Endodermal cell (in vitro differentiated cells): ENCODE measurements around the gene UPF1. TPM values are rescaled to one million over a fixed set of nuclear protein-coding genes. Genes with fewer than 3 reads are reported as not detected.

ENCODE experiments used
- DNase-seq: peaks from one replicate; pipeline ENCODE4 v3.0.0-alpha.2; 2017
- H3K27ac ChIP-seq: 2 replicates; pipeline ENCODE4 v1.5.1; 2013; ENCODE audit warnings: mild to moderate bottlenecking, low read depth, low read length, moderate library complexity
- H3K27me3 ChIP-seq: 2 replicates; pipeline ENCODE4 v1.6.1; 2013; ENCODE audit warnings: mild to moderate bottlenecking, low read length, moderate library complexity; ENCODE audit not compliant: insufficient read depth, control insufficient read depth, poor library complexity, severe bottlenecking
- H3K36me3 ChIP-seq: 2 replicates; pipeline ENCODE4 v1.7.0; 2013; ENCODE audit warnings: mild to moderate bottlenecking, low read length, moderate library complexity; ENCODE audit not compliant: control insufficient read depth, insufficient read depth
- H3K4me1 ChIP-seq: one replicate; pipeline ENCODE4 v1.7.0; 2013; ENCODE audit warnings: low read length; ENCODE audit not compliant: control insufficient read depth, insufficient read depth
- H3K4me3 ChIP-seq: 2 replicates; pipeline ENCODE4 v1.5.1; 2013; ENCODE audit warnings: mild to moderate bottlenecking, low read length, moderate library complexity
- H3K9ac ChIP-seq: 2 replicates; pipeline ENCODE4 v1.6.1; 2013; ENCODE audit warnings: mild to moderate bottlenecking, low read length, moderate library complexity; ENCODE audit not compliant: poor library complexity, severe bottlenecking; ENCODE audit errors: extremely low read depth
- H3K9me3 ChIP-seq: 2 replicates; pipeline ENCODE4 v1.6.1; 2013; ENCODE audit warnings: mild to moderate bottlenecking, low read length, moderate library complexity; ENCODE audit not compliant: control insufficient read depth
- H3K27ac Mint-ChIP-seq: 2 replicates; pipeline ENCODE4 v1.8.0; 2020; ENCODE audit warnings: mixed read lengths
- H3K27me3 Mint-ChIP-seq: 2 replicates; pipeline ENCODE4 v1.8.0; 2021; ENCODE audit warnings: mild to moderate bottlenecking, mixed read lengths; ENCODE audit not compliant: insufficient read depth
- H3K36me3 Mint-ChIP-seq: 2 replicates; pipeline ENCODE4 v1.8.0; 2020; ENCODE audit warnings: low read depth, mixed read lengths
- H3K4me1 Mint-ChIP-seq: 2 replicates; pipeline ENCODE4 v1.8.0; 2020; ENCODE audit warnings: mixed read lengths
- H3K4me3 Mint-ChIP-seq: 2 replicates; pipeline ENCODE4 v1.8.0; 2020; ENCODE audit warnings: mild to moderate bottlenecking, moderate library complexity, mixed read lengths
- H3K9me3 Mint-ChIP-seq: 2 replicates; pipeline ENCODE4 v1.8.0; 2020; ENCODE audit warnings: mild to moderate bottlenecking, mixed read lengths
- WGBS, 2 experiments: methylation state at CpG; one replicate each; pipeline versions ENCODE4 v1.1.5 to v1.1.7; 2013; ENCODE audit warnings: missing lambda C conversion rate in 2 of 2, mixed read lengths in 1 of 2; ENCODE audit not compliant: insufficient coverage in 1 of 2, insufficient read length in 1 of 2; 5-methylcytosine and 5-hydroxymethylcytosine counted together
- total RNA-seq, 2 donors: library from RNA; stranded (reverse); fragmentation: NEBNext Ultra II Directional in 1 of 2; extraction: Animal tissue kit (Norgen Biotek cat#: 25700) in 1 of 2; gene quantifications; 2 replicates in 1 of 2; 3 replicates in 1 of 2; pipeline ENCODE4 v1.2.1, GENCODE V29; 2021
- TF ChIP-seq, protein P1 (sequence below): fragments of 200-600 bp; sonication (generic); conservative IDR thresholded peaks from 2 replicates; pipeline ENCODE4 v1.5.0; 2021; ENCODE audit warnings: antibody characterized with exemption, mild to moderate bottlenecking

Gene UPF1
- total RNA-seq, 2 donors from 2014 or later = 82.1 to 87.3 TPM

DNA sequence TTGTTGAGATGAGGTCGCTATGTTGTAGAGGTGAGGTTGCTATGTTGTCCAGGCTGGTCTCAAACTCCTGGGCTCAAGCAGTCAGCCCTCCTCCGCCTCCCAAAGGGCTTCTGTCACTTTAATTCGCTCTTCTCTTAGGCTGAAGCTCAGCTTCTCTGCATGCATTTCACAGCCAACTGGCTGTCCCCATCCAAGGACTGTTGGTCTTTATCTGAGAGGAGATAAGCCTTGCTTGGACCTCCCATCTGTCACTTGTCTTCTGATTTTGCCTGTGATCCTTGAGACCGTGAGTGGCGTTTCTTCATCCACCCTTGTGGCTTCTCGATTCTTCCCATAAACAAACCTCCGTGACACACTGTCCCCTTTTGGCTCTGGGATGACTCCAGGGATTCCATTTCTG, 39.8 kb downstream of the UPF1 start:
- Mint-ChIP-seq H3K27ac (peak overlapping the region; percentile 57), H3K4me3 (no peak overlapping the region), H3K36me3 (peaks cover 44% of the 10 kb centered on the region), H3K27me3 (no peaks in the 10 kb centered on the region), H3K9me3 (peaks cover under 1% of the 10 kb centered on the region), H3K4me1 (peaks cover 16% of the 10 kb centered on the region)
- Histone ChIP-seq H3K27me3 (no peaks in the 10 kb centered on the region), H3K4me3 (no peak overlapping the region), H3K4me1 (peaks cover 3% of the 10 kb centered on the region), H3K27ac (no peak overlapping the region), H3K9ac (no peak overlapping the region), H3K9me3 (peaks cover under 1% of the 10 kb centered on the region), H3K36me3 (peaks cover 37% of the 10 kb centered on the region)
- TF ChIP-seq, protein P1, sequence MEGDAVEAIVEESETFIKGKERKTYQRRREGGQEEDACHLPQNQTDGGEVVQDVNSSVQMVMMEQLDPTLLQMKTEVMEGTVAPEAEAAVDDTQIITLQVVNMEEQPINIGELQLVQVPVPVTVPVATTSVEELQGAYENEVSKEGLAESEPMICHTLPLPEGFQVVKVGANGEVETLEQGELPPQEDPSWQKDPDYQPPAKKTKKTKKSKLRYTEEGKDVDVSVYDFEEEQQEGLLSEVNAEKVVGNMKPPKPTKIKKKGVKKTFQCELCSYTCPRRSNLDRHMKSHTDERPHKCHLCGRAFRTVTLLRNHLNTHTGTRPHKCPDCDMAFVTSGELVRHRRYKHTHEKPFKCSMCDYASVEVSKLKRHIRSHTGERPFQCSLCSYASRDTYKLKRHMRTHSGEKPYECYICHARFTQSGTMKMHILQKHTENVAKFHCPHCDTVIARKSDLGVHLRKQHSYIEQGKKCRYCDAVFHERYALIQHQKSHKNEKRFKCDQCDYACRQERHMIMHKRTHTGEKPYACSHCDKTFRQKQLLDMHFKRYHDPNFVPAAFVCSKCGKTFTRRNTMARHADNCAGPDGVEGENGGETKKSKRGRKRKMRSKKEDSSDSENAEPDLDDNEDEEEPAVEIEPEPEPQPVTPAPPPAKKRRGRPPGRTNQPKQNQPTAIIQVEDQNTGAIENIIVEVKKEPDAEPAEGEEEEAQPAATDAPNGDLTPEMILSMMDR = no peak
- peak; percentile 63 for DNase-seq
- WGBS, 2 experiments = 75 to 84% methylated on average over 3 to 7 of the region's 7 CpGs

DNA sequence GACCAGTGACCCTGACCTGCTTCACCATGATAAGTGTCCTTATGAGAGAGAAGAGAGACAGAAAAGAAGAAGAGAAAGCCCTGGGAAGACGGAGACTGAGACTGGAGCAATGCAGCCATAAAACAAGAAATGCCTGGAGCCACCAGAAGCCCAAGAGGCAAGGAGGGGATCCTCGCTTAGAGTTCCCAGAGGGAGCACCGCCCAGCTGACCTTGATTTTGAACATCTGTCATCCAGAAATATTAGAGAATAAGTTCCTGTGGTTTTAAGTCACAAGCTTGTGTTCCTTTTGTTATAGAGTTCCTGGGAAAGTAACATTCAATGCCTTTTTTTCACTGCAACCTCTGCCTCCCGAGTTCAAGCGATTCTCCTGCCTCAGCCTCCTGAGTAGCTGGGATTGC, 44.0 kb downstream of the UPF1 start:
- no peak overlapping the region for H3K4me3 Mint-ChIP-seq
- no peaks in the 10 kb centered on the region for H3K27me3 Mint-ChIP-seq
- Histone ChIP-seq H3K9ac (no peak overlapping the region), H3K4me1 (peaks cover 3% of the 10 kb centered on the region), H3K36me3 (peaks cover 36% of the 10 kb centered on the region), H3K4me3 (no peak overlapping the region), H3K27me3 (no peaks in the 10 kb centered on the region), H3K9me3 (peaks cover 8% of the 10 kb centered on the region), H3K27ac (no peak overlapping the region)
- H3K36me3 Mint-ChIP-seq = peaks cover 58% of the 10 kb centered on the region
- no peak overlapping the region for H3K27ac Mint-ChIP-seq
- peaks cover 16% of the 10 kb centered on the region for H3K4me1 Mint-ChIP-seq
- 94 to 95% methylated on average over 5 of the region's 5 CpGs for WGBS, 2 experiments
- TF ChIP-seq, protein P1 = no peak
- no peak for DNase-seq
- H3K9me3 Mint-ChIP-seq = peaks cover 7% of the 10 kb centered on the region

DNA sequence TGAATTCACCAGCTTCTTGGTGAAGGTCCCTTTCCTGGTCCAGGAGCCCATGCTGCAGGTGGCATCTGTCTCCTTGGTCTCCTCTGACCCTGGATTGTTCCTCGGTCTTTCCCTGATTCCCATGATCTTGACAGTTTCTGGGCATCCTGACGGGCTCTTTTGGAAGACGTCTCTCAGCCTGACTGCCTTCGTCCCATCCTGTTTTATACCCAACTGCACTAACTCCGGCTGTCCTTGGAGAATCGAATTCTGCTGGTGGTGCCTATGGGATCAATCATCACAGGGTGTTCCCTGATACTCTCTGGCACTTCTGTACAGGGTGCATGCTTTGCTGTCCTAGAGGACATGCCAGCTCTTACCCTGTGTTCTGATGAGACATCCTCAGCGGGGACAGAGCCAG, 45.1 kb downstream of the UPF1 start:
- Mint-ChIP-seq H3K9me3 (peaks cover 7% of the 10 kb centered on the region), H3K4me3 (no peak overlapping the region), H3K27me3 (no peaks in the 10 kb centered on the region), H3K4me1 (peaks cover 9% of the 10 kb centered on the region), H3K36me3 (peaks cover 68% of the 10 kb centered on the region), H3K27ac (no peak overlapping the region)
- peaks cover 42% of the 10 kb centered on the region for H3K36me3 ChIP-seq
- peaks cover 8% of the 10 kb centered on the region for H3K9me3 ChIP-seq
- H3K4me3 ChIP-seq = no peak overlapping the region
- no peak for DNase-seq
- H3K9ac ChIP-seq = no peak overlapping the region
- peaks cover under 1% of the 10 kb centered on the region for H3K4me1 ChIP-seq
- WGBS, 2 experiments = 93 to 97% methylated on average over 6 to 7 of the region's 7 CpGs
- H3K27me3 ChIP-seq = no peaks in the 10 kb centered on the region
- TF ChIP-seq, protein P1 = no peak
- no peak overlapping the region for H3K27ac ChIP-seq
